Hepatocyte (in vitro differentiated cells): ENCODE data around the gene HTR2C. TPM values are rescaled to one million over a fixed set of nuclear protein-coding genes. Genes with fewer than 3 reads are reported as not detected.
A peak's percentile ranks its signal among the peaks of the same experiment; 100 is the strongest.
"Not testable (repeated sequence)": the region's sequence is repeated elsewhere in the genome, so short reads cannot be mapped to it uniquely, and the experiment has no call there.

Experiments used
- DNase-seq: peaks from one replicate; pipeline ENCODE4 v3.0.0-alpha.2; 2016; ENCODE audit warnings: low spot score
- H2AFZ ChIP-seq: fragments of 200-600 bp; sonication (generic); 2 replicates; pipeline ENCODE4 v1.6.0; 2016; ENCODE audit warnings: antibody characterized with exemption, mild to moderate bottlenecking
- H3K27ac ChIP-seq: fragments of 200-600 bp; sonication (generic); 2 replicates; pipeline ENCODE4 v1.5.1; 2016; ENCODE audit warnings: mild to moderate bottlenecking
- H3K27me3 ChIP-seq: fragments of 200-600 bp; sonication (generic); 2 replicates; pipeline ENCODE4 v1.6.1; 2016
- H3K36me3 ChIP-seq: fragments of 200-600 bp; sonication (generic); replicated peaks from 2 replicates; pipeline ENCODE4 v1.5.1; 2016; ENCODE audit warnings: low read depth; ENCODE audit not compliant: insufficient read depth
- H3K4me1 ChIP-seq: fragments of 200-600 bp; sonication (generic); 2 replicates; pipeline ENCODE4 v1.5.1; 2016; ENCODE audit warnings: mild to moderate bottlenecking, moderate library complexity; ENCODE audit not compliant: insufficient read depth
- H3K4me2 ChIP-seq: fragments of 200-600 bp; sonication (generic); 2 replicates; pipeline ENCODE4 v1.6.0; 2016
- H3K4me3 ChIP-seq: fragments of 200-600 bp; sonication (generic); 2 replicates; pipeline ENCODE4 v1.5.1; 2016; ENCODE audit warnings: mild to moderate bottlenecking
- H3K79me2 ChIP-seq: fragments of 200-600 bp; sonication (generic); 2 replicates; pipeline ENCODE4 v1.6.0; 2017; ENCODE audit warnings: mild to moderate bottlenecking
- H3K9me2 ChIP-seq: fragments of 200-600 bp; sonication (generic); replicated peaks from 2 replicates; pipeline ENCODE4 v1.6.0; 2017; ENCODE audit warnings: mild to moderate bottlenecking; ENCODE audit not compliant: insufficient read depth
- H3K9me3 ChIP-seq: fragments of 200-600 bp; sonication (generic); 2 replicates; pipeline ENCODE4 v1.5.1; 2016; ENCODE audit warnings: low read depth, mild to moderate bottlenecking
- H4K20me1 ChIP-seq: fragments of 200-600 bp; sonication (generic); 2 replicates; pipeline ENCODE4 v1.6.0; 2016; ENCODE audit warnings: mild to moderate bottlenecking; ENCODE audit not compliant: insufficient read depth, poor library complexity, severe bottlenecking
- EZH2 ChIP-seq: fragments of 200-600 bp; sonication (generic); IDR thresholded peaks from 2 replicates; pipeline ENCODE4 v1.6.1; 2016; ENCODE audit warnings: antibody characterized with exemption, mild to moderate bottlenecking, borderline replicate concordance
- EZH2phosphoT487 ChIP-seq: fragments of 200-600 bp; sonication (generic); IDR thresholded peaks from one replicate; pipeline ENCODE4 v1.6.1; 2018; ENCODE audit warnings: antibody characterized with exemption, mild to moderate bottlenecking, low read depth, moderate library complexity; ENCODE audit not compliant: unreplicated experiment, severe bottlenecking
- WGBS: methylation state at CpG from one replicate; pipeline ENCODE4 v1.1.6; 2016; ENCODE audit warnings: low lambda C conversion rate; ENCODE audit errors: missing lambda C conversion rate; 5-methylcytosine and 5-hydroxymethylcytosine counted together
- microRNA counts: library from miRNA; unstranded; fragments of <30 nt; microRNA quantifications from one replicate; lab custom pipeline; 2017
- microRNA-seq: library from miRNA; unstranded; fragments of <30 nt; microRNA quantifications from one replicate; pipeline ENCODE4, GENCODE V29; 2017
- polyA plus RNA-seq: library from polyadenylated mRNA; unstranded; fragments of >200 nt; fragmentation: Nextera tagmentation; extraction: Ambion mirVana; gene quantifications from 2 replicates; pipeline ENCODE4 v1.2.1, GENCODE V29; 2016
- small RNA-seq: library from RNA; depleted of rRNA; stranded (forward); fragments of <200 nt; gene quantifications from one replicate; pipeline ENCODE3, GENCODE V24; 2014
- total RNA-seq: library from RNA; depleted of rRNA; stranded (reverse); fragments of >200 nt; gene quantifications from 2 replicates; pipeline ENCODE4 v1.2.3, GENCODE V29; 2014
- TF ChIP-seq, protein P1 (sequence below): fragments of 200-600 bp; sonication (generic); IDR thresholded peaks from 2 replicates; pipeline ENCODE4 v1.5.1; 2016; ENCODE audit warnings: antibody characterized with exemption, mild to moderate bottlenecking; ENCODE audit not compliant: poor library complexity

Gene HTR2C
- total and polyA plus RNA-seq, 2 experiments from 2014 or later, result 0.27 TPM; not detected in 1

DNA sequence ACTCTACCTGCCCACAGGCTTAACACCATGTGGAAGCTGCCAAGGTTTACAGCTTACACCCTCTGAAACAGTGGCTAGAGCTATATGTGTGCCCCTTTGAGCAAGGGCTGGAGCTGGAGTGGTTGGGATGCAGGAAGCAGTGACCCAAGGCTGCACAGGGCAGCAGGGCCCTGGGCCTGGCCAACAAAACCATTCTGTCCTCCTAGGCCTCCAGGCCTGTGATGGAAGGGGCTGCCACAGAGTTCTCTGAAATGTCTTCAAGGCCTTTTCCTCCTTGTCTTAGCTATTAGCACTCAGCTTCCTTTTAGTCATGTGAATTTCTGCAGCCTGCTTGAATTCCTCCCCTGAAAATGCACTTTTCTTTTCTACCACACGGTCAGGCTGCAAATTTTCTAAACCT lies 348.7 kb downstream of the HTR2C start:
- no peaks in the 10 kb centered on the region for H3K9me2 ChIP-seq

DNA sequence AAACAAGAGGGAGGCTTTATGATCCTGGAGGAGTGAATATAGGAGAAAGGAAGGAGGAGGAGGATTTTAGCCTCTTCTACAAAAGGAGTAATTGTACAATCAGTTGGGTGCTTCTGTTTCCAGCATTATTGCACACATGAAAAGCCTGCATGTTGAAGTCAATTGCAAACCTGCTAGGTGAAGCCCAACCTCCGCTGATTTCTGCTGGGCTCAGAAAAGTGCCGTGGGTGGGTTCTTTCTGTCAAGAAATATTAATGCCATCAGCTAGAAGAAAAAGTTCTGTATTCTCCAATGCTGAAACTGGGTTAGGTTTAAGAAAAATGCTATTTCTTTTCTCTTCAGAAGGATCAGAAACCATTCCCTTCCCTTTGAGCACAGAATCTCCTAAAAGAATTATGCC lies 349.4 kb downstream of the HTR2C start:
- H3K36me3 ChIP-seq, H3K4me2 ChIP-seq, H3K4me1 ChIP-seq, H4K20me1 ChIP-seq, H3K79me2 ChIP-seq, H3K27me3 ChIP-seq, H3K9me2 ChIP-seq, DNase-seq, H2AFZ ChIP-seq, H3K9me3 ChIP-seq, H3K4me3 ChIP-seq, H3K27ac ChIP-seq: not testable (repeated sequence)
- WGBS, result 71% methylated on average over 2 of the region's 2 CpGs

More for the DNA sequence above, 348.7 kb downstream of the HTR2C start:
- no peak overlapping the region for H3K27ac ChIP-seq
- TF ChIP-seq EZH2 (no peak), EZH2phosphoT487 (no peak)
- TF ChIP-seq, protein P1, sequence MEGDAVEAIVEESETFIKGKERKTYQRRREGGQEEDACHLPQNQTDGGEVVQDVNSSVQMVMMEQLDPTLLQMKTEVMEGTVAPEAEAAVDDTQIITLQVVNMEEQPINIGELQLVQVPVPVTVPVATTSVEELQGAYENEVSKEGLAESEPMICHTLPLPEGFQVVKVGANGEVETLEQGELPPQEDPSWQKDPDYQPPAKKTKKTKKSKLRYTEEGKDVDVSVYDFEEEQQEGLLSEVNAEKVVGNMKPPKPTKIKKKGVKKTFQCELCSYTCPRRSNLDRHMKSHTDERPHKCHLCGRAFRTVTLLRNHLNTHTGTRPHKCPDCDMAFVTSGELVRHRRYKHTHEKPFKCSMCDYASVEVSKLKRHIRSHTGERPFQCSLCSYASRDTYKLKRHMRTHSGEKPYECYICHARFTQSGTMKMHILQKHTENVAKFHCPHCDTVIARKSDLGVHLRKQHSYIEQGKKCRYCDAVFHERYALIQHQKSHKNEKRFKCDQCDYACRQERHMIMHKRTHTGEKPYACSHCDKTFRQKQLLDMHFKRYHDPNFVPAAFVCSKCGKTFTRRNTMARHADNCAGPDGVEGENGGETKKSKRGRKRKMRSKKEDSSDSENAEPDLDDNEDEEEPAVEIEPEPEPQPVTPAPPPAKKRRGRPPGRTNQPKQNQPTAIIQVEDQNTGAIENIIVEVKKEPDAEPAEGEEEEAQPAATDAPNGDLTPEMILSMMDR, result no peak
- H3K27me3 ChIP-seq, result no peaks in the 10 kb centered on the region
- H4K20me1 ChIP-seq, result no peaks in the 10 kb centered on the region
- no peak for DNase-seq
- H3K36me3 ChIP-seq, result no peaks in the 10 kb centered on the region
- no peaks in the 10 kb centered on the region for H3K4me1 ChIP-seq
- WGBS, result 96% methylated on average over 1 of the region's 1 CpG
- H3K4me3 ChIP-seq, result no peak overlapping the region
- H3K4me2 ChIP-seq, result no peak overlapping the region
- no peak overlapping the region for H2AFZ ChIP-seq
- no peaks in the 10 kb centered on the region for H3K79me2 ChIP-seq
- no peaks in the 10 kb centered on the region for H3K9me3 ChIP-seq

DNA sequence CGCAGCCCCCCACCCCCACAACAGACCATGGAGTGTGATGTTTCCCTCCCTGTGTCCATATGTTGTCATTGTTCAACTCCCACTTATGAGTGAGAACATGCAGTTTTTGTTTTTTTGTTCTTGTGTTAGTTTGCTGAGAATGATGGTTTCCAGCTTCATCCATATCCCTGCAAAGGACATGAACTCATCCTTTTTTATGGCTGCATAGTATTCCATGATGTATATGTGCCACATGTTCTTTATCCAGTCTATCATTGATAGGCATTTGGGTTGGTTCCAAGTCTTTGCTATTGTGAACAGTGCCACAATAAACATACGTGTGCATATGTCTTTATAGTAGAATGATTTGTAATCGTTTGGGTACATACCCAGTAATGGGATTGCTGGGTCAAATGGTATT lies 353.2 kb downstream of the HTR2C start:
- not testable (repeated sequence) for H3K4me1 ChIP-seq, H3K9me2 ChIP-seq, DNase-seq, H4K20me1 ChIP-seq, H3K27ac ChIP-seq, H2AFZ ChIP-seq, H3K79me2 ChIP-seq, H3K4me3 ChIP-seq, H3K27me3 ChIP-seq, H3K9me3 ChIP-seq, H3K4me2 ChIP-seq, H3K36me3 ChIP-seq
- 93% methylated on average over 3 of the region's 3 CpGs for WGBS

DNA sequence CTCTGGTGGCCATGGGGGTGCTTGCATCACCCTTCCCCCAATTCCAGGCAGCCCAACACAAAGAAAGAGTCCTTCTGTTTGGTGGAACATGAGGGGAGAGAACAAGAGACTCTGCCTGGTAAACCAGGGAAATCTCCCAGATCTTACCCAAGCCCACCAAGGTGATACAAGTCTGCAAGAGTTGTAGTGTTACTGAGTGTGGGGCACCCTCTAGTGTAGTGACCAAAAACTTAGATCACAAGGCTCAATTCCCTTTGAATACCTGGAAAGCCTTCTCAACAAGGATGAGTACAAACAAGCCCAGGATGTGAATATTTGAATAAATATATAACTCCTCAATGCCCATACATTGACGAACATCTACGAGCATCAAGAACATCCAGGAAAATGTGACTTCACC lies 368.8 kb downstream of the HTR2C start:
- H3K9me2 ChIP-seq, result no peaks in the 10 kb centered on the region
- H3K4me3 ChIP-seq, result no peak overlapping the region
- DNase-seq, result no peak
- no peaks in the 10 kb centered on the region for H3K9me3 ChIP-seq
- no peak for TF ChIP-seq EZH2
- TF ChIP-seq, protein P1, result no peak
- no peak for TF ChIP-seq EZH2phosphoT487
- WGBS, result 92% methylated on average over 2 of the region's 2 CpGs
- no peak overlapping the region for H3K27ac ChIP-seq
- no peaks in the 10 kb centered on the region for H4K20me1 ChIP-seq
- H2AFZ ChIP-seq, result no peak overlapping the region
- H3K36me3 ChIP-seq, result no peaks in the 10 kb centered on the region
- H3K4me1 ChIP-seq, result no peaks in the 10 kb centered on the region
- no peak overlapping the region for H3K4me2 ChIP-seq
- no peaks in the 10 kb centered on the region for H3K79me2 ChIP-seq
- H3K27me3 ChIP-seq, result no peaks in the 10 kb centered on the region

MicroRNAs encoded within 50 kb of the gene (microRNA counts, 767-probe panel; counts per million panel counts)
- microRNA hsa-miR-1264 (lab: Ali Mortazavi, UCI), result not detected
- not detected for microRNA hsa-miR-1298 (lab: Ali Mortazavi, UCI)
- microRNA hsa-miR-1911-5p (lab: Ali Mortazavi, UCI), result not detected
- microRNA hsa-miR-1912 (lab: Ali Mortazavi, UCI), result not detected
- microRNA hsa-miR-448 (lab: Ali Mortazavi, UCI), result not detected
- not detected for microRNA hsa-miR-764 (lab: Ali Mortazavi, UCI)

Small RNA genes within 50 kb of the gene (microRNA-seq; reads per million reads assigned to microRNA genes)
- gene MIR1264, result 2.2 reads per million
- gene MIR1298, result 8.9 reads per million, percentile 22 among the genes with 10 or more reads in this experiment
- 15.7 reads per million, percentile 33 among the genes with 10 or more reads in this experiment for gene MIR1911
- gene MIR1912, result 21.0 reads per million, percentile 39 among the genes with 10 or more reads in this experiment
- gene MIR448, result not detected
- gene MIR764, result not detected

Small RNA genes within 50 kb of the gene (small RNA-seq; reads per million reads assigned to genes)
- gene AL355812.1, result not detected
- gene MIR1264, result not detected
- 1.2 reads per million, percentile 76 among the genes with 10 or more reads in this experiment for gene MIR1298
- 0.78 reads per million, percentile 61 among the genes with 10 or more reads in this experiment for gene MIR1911
- not detected for gene MIR1912
- not detected for gene MIR448
- not detected for gene MIR764
- gene SNORA35, result not detected
